Left colon (tissue), 2 donors: ENCODE measurements around the gene R3HCC1L. TPM values are rescaled to one million over a fixed set of nuclear protein-coding genes. Genes with fewer than 3 reads are reported as not detected.
"Not testable (repeated sequence)": the region's sequence is repeated elsewhere in the genome, so short reads cannot be mapped to it uniquely, and the experiment has no call there.

Source experiments
- ATAC-seq: fragments of 200-7000 bp; cut with Tn5 transposase; one replicate; pipeline ENCODE4 v1.9.1; 2020; ENCODE audit warnings: mild to moderate bottlenecking, moderate library complexity
- DNase-seq, 2 donors: peaks; one replicate each; pipeline ENCODE4 v3.0.0-alpha.2; 2020
- intact Hi-C, 2 donors: fragments of 100-400 bp; cut with DNase I in 1 of 2; cut with micrococcal nuclease in 1 of 2; formaldehyde crosslinking; loops; one replicate each; pipeline versions ENCODE4 v1.11.2 to v1.14.0; 2022; cut with DNase I, micrococcal nuclease
- total RNA-seq, 2 donors: library from RNA; stranded (reverse); fragmentation: NEBNext Ultra II Directional; extraction: Animal tissue kit (Norgen Biotek cat#: 25700); gene quantifications; one replicate each; pipeline ENCODE4 v1.2.1, GENCODE V29; 2021
- donor health status: DM: no; HTN: no; CAD: no.
- donor health status: DM: yes; HTN: yes; CAD: no.

The R3HCC1L gene
- total RNA-seq, 2 donors from 2014 or later = 13.9 to 18.1 TPM

DNA sequence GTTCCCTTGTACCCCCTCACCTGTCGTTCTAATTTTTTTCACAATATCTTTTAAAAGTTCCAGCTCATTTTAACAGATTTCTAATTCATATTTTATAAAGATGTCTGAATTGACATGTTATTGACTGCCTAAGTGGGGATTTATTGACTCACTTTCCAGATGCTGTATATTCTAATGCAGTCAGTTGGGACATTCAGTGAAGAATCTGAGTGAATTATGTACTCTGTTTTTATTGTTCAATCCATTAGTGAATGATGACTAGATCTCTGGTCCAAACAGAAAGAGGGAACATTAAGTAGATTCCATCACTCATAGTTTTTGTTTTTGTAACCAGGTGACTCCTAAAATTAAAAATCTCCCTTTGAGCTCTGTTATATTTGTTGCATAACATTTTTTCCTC, 79.3 kb downstream of the R3HCC1L start:
- no peak for ATAC-seq
- no peak for DNase-seq
- intact Hi-C loops = no loop called here

DNA sequence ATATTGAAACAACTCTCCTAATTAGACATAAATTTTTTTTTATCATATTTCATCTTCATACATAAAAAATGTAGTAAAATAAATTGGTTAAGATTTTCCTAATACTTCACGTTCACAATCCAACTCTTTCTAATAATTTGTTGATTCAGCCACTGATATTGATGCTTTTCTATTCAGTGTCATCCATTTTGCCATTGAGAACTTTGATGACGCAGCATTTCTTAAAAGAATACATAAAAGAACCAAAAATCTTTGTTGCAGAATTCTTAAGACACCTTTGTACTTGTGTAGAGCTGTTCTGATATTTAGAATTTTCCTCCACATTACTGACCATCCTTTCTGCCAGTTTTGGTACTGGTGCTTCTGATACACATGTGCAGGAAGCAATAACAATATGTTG, 80.9 kb downstream of the R3HCC1L start:
- no peak for DNase-seq

DNA sequence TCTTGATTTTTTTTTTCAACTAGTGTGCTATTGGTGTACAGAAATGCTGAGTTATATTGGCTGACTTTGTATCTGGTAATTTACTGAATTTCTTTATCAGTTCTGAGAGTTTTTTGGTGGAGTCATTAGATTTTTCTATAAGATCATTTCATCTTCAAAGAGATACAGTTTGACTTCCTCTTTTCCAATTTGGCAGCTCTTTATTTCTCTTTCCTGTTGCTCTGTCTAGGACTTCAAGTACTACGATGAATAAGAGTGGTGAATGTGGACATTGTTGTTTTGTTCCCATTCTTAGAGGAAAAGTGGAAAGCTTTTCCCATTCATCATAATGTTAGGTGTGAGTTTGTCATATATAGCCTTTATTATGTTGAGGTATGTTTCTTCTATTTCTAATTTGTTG, 83.3 kb downstream of the R3HCC1L start:
- DNase-seq (no peak), ATAC-seq (no peak)
- intact Hi-C loops = no loop called here

More for the DNA sequence above, 80.9 kb downstream of the R3HCC1L start:
- ATAC-seq = no peak
- intact Hi-C loops = no loop called here

DNA sequence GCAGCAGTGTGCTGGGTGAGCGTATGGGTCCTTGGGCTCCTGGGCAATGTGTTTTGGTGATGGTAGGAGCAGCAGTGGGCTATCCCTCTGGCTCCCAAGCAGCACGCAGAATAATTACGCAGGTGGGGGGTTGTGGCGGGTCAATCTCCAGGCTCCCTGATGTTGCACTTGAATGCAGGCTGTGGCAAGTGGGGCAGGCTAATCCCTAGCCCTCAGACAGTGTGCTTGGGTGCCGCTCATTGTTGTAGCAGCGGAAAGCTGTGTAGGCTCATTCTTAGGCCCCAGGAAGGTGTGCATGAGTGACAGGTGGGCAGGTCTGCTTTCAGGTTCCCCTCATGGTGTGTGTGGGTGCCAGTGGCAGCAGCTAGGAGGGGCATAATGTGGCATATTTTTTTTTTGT, 89.4 kb downstream of the R3HCC1L start:
- ATAC-seq (no peak), DNase-seq (no peak)
- intact Hi-C loops = no loop called here

DNA sequence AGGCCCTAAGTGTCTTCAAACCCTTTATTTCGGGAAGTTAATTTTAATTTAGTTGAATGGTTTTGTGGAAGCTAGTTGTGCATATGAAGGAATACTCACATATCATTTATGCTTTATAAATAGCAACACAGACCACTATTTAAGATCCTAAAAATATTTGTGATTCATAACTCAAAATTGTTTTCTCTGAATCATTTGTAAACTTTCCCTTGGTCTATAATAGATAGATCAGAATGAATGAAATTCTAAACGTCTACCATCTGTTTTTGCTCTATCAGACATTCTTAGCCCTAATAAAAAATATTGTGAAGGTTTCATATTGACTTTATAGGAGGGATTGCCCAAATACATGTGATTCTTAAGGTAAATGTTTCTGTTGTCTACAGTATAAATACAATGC, 90.1 kb downstream of the R3HCC1L start:
- ATAC-seq = no peak
- intact Hi-C loops = no loop called here
- DNase-seq = no peak

DNA sequence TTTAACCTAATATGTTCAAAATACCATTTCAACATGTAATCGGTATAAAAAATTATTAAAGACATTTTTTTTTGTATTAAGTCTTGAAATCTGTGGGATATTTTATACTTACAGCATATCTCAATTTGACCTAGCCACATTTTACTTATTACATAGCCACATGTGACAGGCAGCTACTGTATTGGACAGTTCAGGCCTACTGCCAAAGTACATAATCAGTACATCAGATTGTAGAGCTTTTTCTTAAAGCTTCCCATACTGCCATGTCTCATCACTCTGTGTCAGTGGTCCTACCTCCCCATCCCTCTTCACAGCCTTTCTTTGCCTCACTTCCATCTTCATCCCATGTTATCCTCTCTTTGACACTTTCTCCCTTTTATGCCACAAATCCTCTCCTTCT, 90.5 kb downstream of the R3HCC1L start:
- DNase-seq (no peak), ATAC-seq (no peak)
- intact Hi-C loops = no loop called here

DNA sequence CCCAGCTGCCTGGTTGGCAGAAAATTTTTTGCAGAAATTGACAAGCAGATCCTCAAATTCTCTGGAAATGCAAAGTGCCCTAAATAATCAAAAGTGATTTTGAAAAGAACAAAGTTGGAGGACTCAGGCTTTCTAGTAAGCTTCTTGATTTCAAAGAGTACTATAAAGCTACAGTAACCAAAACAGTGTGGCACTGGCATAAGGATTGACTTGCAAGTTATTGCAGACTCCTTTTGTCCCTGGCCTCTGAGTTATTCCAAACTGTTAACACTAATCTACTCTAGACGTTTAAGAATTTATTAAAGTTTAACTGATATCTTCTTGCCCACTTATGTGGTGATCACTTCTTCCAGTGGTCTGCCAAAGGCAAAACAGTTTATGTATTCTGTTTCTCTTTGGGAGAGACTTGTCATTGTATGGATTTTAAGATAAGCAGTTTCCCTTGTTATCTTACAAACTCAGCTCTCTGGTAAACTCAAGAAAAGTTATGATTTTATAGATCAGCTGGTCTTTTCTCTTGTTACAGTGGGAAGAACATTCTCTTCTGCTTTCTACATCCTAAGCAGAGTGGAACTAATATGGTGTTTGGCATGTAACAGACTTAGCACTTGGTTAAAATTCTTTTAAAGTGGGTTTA, 92.2 kb downstream of the R3HCC1L start:
- DNase-seq (no peak), ATAC-seq (no peak)
- intact Hi-C loops = no loop called here

DNA sequence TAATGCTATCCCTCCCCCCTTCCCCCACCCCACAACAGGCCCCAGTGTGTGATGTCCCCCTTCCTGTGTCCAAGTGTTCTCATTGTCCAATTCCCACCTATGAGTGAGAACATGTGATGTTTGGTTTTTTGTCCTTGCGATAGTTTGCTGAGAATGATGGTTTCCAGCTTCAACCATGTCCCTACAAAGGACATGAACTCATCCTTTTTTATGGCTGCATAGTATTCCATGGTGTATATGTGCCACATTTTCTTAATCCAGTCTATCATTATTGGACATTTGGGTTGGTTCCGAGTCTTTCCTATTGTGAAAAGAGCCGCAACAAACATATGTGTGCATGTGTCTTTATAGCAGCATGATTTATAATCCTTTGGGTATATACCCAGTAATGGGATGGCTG, 93.3 kb downstream of the R3HCC1L start:
- ATAC-seq, DNase-seq, intact Hi-C loops: not testable (repeated sequence)

DNA sequence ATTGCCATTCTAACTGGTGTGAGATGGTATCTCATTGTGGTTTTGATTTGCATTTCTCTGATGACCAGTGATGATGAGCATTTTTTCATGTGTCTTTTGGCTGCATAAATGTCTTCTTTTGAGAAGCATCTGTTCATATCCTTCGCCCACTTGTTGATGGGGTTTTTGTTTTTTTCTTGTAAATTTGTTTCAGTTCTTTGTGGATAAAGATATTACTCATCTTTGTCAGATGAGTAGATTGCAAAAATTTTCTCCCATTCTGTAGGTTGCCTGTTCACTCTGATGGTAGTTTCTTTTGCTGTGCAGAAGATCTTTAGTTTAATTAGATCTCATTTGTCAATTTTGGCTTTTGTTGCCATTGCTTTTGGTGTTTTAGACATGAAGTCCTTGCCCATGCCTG, 93.8 kb downstream of the R3HCC1L start:
- ATAC-seq, intact Hi-C loops: not testable (repeated sequence)

DNA sequence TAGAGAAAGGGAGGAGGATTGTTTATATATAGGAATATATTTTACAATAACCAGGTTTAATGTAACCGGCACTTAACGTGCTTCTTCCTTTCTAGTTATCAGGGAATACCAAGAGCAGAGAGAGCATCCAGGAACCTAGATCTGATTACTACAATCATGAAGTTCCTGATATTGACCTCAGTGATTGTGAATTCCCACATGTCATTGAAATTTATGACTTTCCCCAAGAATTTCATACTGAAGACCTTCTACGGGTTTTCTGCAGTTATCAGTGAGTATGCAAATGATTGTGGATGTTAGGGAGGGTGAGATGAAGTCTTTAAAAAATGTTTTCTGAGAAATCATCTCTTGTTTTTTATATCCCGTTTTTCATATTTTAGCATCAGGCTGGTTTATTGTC, 97.0 kb downstream of the R3HCC1L start:
- DNase-seq = no peak
- no peak for ATAC-seq
- intact Hi-C loops = no loop called here

More for the DNA sequence above, 93.8 kb downstream of the R3HCC1L start:
- not testable (repeated sequence) for DNase-seq

DNA sequence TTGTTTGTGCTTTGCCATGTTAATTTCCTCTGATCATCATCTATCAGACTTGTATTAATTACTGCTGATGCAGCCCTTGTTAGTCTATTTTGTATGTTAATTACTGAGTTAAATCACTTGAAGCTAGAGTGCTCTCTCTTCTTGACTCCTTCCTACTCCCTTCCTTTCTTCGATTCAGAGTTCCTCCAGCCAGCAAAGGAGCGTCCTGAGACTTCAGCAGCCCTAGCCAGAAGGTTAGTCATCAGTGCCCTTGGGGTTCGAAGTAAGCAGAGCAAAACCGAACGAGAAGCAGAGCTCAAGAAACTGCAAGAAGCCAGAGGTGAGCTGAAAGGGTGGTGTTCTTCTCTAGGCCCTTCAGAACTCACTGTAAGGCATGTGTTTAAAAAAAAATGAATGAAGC, 101.4 kb downstream of the R3HCC1L start:
- ATAC-seq (no peak), DNase-seq (no peak)
- intact Hi-C loops = no loop called here

DNA sequence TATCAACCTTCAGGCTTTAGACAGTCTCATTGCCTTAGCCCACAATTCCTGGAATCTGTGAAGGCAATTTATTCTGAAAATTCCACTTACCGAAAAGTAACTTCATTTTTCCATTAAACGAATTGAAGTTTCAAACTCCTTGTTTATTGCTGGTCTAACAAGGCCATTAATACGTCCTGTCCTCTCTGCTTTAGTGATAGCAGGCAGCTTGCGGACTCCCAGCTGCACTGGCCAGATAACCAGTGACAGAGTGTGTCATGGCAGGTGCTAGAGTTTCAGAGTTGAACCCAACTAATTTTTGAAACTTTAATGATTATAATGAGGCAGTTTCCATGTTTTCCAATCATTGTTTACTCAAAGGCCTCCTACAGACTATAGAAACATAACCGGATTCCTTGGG, 102.4 kb downstream of the R3HCC1L start:
- intact Hi-C loops = no loop called here
- ATAC-seq (no peak), DNase-seq (no peak)

DNA sequence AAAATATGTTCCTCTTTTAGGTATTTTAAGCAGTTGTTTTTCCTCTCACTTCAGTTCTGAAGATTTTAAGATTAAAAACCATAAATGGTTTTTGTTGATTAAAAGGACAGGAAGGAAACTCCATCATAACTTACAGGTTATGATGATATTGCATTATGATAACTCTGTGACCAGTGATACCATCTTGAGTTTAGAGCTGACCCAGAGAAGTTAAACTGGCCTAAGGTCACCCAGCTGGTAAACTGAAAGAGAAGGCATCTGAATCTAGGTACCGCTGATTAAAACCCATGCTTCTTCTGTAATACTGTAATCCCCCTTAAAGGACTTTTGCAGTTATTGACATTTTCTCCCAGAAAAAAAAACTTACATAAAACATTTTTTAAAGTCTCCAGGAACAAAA, 103.9 kb downstream of the R3HCC1L start:
- intact Hi-C loops = no loop called here
- ATAC-seq = no peak
- no peak for DNase-seq

DNA sequence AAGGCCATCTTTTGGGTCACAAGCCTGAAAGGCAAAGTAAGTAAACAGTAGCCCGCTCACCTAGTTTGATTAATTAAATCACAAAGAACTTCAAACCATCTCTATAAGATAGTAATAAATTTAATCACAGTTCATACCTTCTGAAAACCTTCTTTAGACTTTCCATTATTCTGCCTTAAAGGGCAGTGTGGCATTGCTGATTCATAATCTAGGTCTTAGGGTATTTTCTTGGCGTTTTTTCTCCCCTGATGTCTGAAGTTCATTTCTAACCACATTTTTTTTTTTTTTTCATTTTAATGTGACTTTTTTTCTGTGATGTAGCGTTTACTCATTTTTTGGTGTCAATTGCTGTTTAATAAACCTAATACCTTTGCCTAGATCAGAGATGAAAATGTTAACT, 106.1 kb downstream of the R3HCC1L start:
- no peak for ATAC-seq
- intact Hi-C loops = no loop called here
- DNase-seq = no peak

DNA sequence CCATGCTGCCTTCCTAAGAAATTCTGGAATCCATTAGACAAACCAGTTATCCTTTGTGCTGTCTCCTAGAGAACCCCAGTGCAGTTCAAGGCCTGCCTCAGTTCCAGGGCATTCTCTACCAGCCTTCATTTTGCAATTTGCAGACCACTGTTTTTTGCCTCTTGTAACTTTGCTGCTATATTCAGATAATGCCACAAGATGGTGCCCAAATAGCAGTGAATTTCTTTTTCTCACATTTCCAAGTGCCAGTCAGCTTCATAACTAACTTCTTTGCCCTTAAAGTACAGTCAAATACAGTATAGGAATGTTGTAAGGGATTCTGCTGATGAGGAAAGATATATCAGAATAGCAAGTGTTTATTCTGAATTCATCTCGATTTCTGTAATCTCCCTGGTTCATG, 108.4 kb downstream of the R3HCC1L start:
- DNase-seq (no peak), ATAC-seq (no peak)
- intact Hi-C loops = no loop called here

DNA sequence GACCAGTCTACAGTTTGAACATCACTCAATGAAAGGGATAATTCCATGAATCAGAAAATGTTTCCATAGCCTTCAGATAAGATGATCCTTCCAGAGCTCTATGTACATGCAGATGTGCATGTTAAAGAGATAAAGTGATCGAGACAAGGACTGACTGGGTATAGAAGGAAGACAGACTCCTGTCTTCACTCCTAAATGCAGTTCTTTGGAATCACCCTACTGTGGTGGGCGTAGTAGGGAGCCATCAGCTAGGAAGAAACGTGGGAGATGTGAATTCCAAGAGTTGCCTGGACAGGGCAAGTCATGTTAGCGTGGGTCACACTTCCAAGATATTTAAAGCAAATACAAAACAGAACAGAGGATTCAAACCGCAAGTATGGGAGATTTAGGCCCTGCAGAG, 109.7 kb downstream of the R3HCC1L start:
- intact Hi-C loops = no loop called here
- ATAC-seq (no peak), DNase-seq (no peak)

DNA sequence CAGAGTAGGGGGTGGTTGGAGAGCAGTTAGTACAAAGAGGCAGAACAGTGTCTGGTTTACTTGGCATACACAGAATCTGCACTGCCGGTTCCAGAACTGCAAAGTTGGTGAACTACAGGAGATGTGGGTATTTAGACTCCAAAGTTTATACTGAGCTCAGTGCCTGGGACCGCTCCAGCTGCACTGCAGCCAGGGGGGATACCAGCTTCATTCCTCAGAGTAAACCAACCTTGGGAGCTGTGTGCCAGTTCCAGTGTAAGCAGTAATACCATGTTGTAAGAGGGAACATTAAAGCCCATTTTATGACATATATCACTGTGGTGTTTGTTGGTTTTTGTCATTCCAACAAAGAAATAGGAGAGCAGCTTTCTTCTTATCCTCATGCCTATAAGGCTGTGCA, 110.1 kb downstream of the R3HCC1L start:
- DNase-seq = no peak
- intact Hi-C loops = no loop called here
- no peak for ATAC-seq

DNA sequence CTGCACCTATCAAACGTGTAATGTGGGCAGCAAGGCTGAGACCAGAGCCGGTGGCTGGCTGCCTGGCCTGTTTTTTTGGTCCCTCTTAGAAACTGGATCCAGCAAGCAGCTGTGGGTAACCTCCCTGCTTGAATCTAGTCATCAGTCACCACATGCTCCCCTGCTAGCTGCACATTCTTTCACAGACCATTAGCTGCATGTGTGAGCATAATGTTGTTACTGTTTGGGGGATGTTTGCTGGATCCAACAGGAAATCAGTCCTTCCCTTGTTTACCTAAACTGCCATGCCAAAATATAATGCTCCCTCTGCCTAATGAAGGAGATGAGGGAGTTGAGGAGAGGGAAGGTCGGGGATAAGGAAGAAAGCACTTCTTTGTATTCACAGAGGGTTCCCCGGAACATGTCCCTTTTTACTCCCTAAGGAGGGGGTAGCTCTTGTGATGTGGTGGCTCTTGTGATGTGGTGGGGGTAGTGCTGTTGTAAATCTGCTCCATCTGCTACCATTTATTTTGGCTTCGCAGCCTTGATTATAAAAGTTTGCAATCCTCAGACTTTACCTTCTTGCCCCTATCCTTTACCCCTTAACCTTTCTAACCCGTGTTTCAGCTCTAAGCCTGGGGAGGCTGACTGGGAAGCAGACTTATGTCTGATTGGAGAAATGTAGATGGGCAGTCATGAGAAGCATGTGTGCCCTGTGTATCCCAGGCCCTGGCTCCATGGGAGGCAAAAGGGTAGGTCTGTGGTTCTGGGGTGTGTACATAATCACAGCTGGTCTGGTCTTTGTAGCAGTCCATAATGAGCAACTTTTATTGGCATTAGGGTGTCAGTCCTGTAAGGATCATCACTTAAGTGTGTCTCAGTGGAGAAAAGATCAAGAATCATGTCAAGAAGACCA, 112.7 kb downstream of the R3HCC1L start:
- intact Hi-C loops = no loop called here
- no peak for ATAC-seq
- no peak for DNase-seq

DNA sequence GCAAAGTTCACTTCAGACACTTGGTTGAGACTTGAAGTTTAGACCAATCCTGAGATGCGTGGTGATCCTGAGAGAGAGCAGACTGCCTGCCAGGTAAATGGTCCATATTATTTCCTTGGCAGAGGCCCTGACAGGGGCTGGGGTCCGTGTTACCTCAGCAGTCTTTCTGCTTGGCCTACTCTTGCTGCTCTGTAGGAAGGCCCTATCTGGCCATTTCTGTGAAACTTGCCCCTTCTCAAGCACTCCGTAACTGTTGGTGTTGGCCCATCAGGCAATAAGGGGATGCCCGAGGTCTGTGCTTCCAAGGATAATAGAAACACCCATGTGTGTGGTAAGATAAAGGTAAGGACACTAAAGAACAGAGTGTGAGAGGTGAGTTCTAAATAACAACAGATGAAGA, 113.6 kb downstream of the R3HCC1L start:
- no peak for DNase-seq
- intact Hi-C loops = no loop called here
- no peak for ATAC-seq

DNA sequence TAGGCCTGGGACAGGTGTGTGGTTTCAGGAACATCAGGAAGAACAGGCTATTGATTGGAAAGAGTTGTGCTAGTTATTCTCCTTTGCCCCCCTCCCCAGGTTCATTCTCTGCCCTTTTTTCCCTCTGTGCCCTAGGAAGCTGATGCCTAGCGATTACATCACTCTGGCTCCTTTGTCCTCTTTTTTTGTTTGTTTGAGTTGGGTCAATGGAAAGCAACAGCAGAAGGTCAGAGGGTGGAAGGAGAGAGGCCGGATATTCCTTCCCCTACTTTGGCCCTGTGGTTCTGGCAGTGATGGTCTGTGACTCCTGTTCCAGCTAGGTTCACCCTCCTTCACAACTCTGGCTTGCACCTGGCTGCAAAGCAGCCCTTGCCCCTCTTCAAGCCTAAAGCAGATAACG, 114.7 kb downstream of the R3HCC1L start:
- DNase-seq = no peak
- no peak for ATAC-seq

DNA sequence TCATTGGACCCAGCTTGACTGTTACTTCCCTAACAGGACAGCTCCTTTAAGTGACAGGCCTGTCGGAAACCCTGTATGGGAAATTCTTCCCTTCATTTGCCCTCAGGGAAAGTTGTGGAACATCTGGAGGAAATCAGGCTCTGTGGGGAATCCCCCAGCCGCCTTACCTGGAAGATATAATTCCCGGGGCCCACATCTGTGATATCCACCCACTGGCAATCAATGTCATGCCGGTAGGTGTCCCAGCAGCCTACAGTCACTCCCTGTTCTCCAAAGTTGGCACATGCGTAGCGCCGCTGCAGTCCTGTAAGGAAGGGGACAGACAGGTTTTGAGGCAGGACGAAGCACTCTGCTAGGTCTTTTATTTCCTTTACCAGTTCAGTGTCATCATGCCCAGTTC, 116.9 kb downstream of the R3HCC1L start:
- DNase-seq (no peak), ATAC-seq (peak; percentile 15)
- intact Hi-C loops = no loop called here

More for the DNA sequence above, 114.7 kb downstream of the R3HCC1L start:
- intact Hi-C loops = no loop called here
